GM19043 (cell line): ENCODE measurements around the gene SOX6.

Experiments
- ATAC-seq: cut with Tn5 transposase; IDR thresholded peaks from one replicate; pipeline ENCODE4 v1.9.1; 2021; ENCODE audit warnings: low read depth; ENCODE audit not compliant: unreplicated experiment

SOX6 gene

GRCh38 chr11:16321148-16321547 lies 35.2 kb downstream of the SOX6 start:
- ATAC-seq: no peak

GRCh38 chr11:16318320-16318719 lies 38.0 kb downstream of the SOX6 start:
- no peak for ATAC-seq

- no peak for ATAC-seq
Observed at GRCh38 chr11:16317712-16318111, 38.6 kb downstream of the SOX6 start.

GRCh38 chr11:16313846-16314245 lies 42.5 kb downstream of the SOX6 start:
- no peak for ATAC-seq

GRCh38 chr11:16312233-16312765 lies 44.0 kb downstream of the SOX6 start:
- ATAC-seq: no peak

- ATAC-seq: no peak
Observed at GRCh38 chr11:16311831-16312230, 44.5 kb downstream of the SOX6 start.

GRCh38 chr11:16310943-16311342 lies 45.4 kb downstream of the SOX6 start:
- ATAC-seq: no peak

GRCh38 chr11:16309226-16309625 lies 47.1 kb downstream of the SOX6 start:
- no peak for ATAC-seq

- ATAC-seq: no peak
Observed at GRCh38 chr11:16301462-16301861, 54.9 kb downstream of the SOX6 start.

- no peak for ATAC-seq
Observed at GRCh38 chr11:16299884-16300782, 56.2 kb downstream of the SOX6 start.

- ATAC-seq: no peak
Observed at GRCh38 chr11:16299390-16299789, 57.0 kb downstream of the SOX6 start.

- ATAC-seq: no peak
Observed at GRCh38 chr11:16297332-16297731, 59.0 kb downstream of the SOX6 start.

- no peak for ATAC-seq
Observed at GRCh38 chr11:16296273-16296672, 60.1 kb downstream of the SOX6 start.

GRCh38 chr11:16295592-16295991 lies 60.8 kb downstream of the SOX6 start:
- no peak for ATAC-seq

GRCh38 chr11:16293204-16293681 lies 63.1 kb downstream of the SOX6 start:
- ATAC-seq: no peak

GRCh38 chr11:16292167-16292859 lies 64.0 kb downstream of the SOX6 start:
- no peak for ATAC-seq

- ATAC-seq: no peak
Observed at GRCh38 chr11:16291729-16292128, 64.6 kb downstream of the SOX6 start.

- no peak for ATAC-seq
Observed at GRCh38 chr11:16289541-16289940, 66.8 kb downstream of the SOX6 start.

GRCh38 chr11:16287630-16288280 lies 68.6 kb downstream of the SOX6 start:
- ATAC-seq: no peak

- no peak for ATAC-seq
Observed at GRCh38 chr11:16286095-16286494, 70.3 kb downstream of the SOX6 start.

- ATAC-seq: no peak
Observed at GRCh38 chr11:16280256-16280682, 76.1 kb downstream of the SOX6 start.
